GM19351 (cell line): ENCODE results near the gene TMEM125.

Experiments used
- ATAC-seq: cut with Tn5 transposase; IDR thresholded peaks from one replicate; pipeline ENCODE4 v1.9.1; 2021; ENCODE audit warnings: mild to moderate bottlenecking, moderate library complexity; ENCODE audit not compliant: unreplicated experiment

TMEM125 gene

DNA sequence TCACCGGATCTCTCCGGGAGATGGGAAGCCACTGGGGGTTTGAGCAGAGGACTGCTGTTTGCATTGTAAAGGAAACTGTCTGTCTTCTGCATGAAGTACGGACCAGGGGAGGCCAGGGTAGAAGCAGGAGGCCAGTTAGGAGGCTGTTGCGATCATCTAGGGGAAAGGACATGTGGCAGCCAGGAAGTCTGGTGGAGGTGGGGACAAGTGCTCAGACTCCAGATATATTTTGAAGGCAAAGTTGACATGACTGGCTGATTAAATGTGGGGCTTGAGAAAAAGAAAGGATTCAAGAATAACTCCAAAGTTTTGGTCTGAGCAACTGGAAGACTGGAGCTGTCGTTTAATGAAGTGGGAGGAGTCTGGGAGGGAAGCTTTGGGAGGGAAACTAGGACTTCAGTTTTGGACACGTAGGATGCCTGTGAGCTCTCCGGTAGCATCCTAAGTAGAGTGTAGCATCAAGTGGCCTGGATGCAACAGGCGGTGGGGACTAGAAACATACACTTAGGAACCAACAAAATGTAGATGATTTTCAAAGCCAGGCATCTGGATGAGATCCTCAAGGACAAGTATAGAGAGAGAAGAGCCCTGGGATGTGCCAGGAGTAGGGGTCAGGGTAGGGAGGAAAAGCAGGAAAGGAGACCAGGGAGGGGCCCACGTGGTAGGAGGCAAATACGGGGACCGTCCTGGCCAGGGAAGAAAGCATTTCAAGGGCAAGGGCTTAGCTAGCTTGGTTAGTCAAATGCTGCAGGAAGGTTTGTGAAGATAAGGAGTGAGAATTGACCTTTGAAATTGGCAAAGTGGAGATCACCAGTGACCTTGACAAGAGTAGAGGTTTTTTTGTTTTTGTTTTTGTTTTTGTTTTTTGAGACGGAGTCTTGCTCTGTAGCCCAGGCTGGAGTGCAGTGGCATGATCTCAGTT, 19.3 kb downstream of the TMEM125 start:
- ATAC-seq = no peak

DNA sequence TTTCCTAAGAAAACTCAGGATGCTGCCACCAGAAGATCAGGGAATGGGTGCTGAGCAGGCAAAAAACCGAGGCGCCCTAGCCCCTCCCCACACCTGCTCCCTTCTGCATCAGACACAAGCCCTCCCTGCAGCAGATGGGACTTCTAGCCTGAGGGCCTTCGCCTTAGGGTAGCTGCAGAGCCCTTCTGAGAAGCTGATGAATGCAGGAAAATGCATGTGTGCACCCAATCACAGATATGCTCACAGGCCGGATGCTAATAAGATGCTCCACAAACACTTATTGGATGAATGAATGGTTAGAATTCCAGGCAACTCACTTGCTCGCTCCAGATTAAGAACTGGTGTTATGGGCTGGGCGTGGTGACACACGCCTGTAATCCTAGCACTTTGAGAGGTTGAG, 22.4 kb downstream of the TMEM125 start:
- no peak for ATAC-seq

DNA sequence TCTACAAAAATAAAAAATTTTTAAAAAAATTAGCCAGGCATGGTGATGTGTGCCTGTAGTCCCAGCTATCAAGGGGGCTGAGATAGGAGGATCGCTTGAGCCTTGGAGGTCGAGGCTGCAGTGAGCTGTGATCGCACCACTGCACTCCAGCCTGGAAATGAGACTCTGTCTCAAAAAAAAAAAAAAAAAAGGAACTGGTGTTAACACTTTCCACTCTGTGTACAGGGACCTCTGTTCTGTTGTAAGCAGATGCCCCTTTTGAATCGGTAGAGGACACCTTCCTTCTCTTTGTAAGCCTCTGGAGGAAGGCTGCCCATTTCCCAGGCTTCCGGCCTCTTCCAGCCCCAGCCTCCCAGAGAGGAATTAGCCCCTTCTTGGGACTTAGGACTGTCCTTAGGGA, 22.9 kb downstream of the TMEM125 start:
- ATAC-seq = no peak

DNA sequence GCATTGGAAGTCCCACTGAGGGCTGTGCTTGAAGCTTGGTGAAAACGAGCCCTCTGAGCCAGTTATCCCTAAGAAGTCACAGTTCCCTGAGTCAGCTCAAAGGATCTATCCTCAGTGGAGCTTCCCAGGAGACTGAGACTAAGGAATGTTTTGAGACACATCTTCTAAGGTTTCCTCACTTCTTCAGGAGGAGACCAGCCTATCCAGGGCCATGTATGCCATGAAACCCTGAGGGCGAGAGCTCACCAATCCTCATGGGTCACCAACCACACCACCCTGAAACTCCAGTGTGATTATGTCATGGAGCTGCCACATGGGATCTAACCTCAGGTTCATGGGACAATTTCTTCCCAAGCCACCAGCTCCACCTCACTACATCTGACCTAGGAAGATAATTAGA, 23.4 kb downstream of the TMEM125 start:
- no peak for ATAC-seq

DNA sequence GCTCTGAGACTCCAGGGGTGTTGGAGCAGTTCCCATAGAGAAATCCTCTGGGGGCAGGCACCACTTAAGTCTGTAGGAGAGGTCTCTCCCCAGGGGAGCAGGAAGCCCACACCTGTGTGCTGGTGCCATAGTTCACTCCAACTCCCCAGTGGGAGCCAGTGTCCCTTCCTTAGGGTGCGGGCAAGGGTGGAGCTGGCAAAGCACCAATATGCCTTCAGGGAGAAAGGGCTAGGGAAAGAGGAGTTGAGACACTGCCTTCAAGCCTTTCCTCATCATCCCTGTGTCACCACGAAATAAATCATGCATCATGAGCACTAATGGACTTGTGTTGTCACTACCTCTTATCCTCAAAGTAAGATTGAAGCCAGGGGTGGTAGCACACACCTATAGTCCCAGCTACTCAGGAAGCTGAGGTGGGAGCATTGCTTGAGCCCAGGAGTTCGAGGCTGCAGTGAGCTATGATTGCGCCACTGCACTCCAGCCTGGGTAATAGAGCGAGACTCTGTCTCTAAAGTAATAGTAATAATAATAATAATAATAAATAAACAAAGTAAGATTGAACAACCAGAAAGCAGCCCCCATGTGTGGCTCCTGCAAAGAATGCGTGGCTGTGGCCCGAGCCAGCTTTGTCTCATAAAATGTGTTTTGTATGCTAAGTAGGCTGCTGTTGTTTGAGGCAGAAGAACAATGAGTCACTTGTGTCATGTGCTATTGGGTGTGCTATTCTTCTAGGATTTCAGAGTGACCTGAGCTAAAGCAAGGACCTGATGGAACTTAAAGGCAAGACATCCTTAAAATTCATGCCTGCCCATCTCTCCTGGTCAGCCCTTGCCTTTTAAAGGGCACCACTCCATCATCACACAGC, 24.3 kb downstream of the TMEM125 start:
- no peak for ATAC-seq

DNA sequence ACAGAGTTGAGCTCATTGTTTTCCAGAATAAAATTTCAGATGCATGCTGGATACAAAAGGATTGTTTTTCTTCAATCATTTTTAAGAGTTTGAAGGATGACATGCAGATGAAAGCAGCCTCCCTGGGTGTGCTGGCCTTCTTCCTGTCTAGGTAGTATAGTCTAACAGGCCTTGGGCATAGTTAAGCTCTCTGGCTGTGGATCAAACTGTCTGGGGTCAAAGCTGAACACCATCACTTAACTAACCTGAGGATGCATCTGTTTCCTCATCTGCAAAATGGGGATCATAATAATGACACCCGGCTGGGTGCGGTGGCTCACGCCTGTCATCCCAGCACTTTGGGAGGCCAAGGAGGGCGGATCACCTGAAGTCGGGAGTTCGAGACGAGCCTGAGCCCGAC, 25.0 kb downstream of the TMEM125 start:
- no peak for ATAC-seq

DNA sequence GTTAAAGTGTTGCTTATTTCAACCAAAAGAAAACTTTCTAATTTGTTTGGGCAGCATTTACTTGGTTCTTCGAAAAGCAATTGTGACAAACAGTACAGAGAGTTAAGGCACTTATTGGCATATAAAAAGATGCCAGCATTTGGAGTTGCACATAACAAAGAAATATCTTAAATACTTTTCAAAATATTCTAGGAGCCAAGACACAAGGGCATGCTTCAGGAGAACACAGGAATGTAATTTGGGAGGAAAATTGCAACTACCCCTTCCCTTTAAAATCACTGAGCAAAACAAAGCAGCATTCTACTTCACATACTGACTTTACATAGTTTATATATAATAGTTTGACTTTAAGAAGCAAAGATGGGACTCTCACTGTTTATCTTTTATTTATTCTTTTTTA, 26.4 kb downstream of the TMEM125 start:
- no peak for ATAC-seq

- no peak for ATAC-seq
Observed at GRCh38 chr1:43298055-43298454, 28.3 kb downstream of the TMEM125 start.

- no peak for ATAC-seq
Observed at GRCh38 chr1:43299101-43299500, 29.3 kb downstream of the TMEM125 start.

- no peak for ATAC-seq
Observed at GRCh38 chr1:43300378-43301094, 30.8 kb downstream of the TMEM125 start, which contains the start of gene TIE1. Gene TIE1, plus strand, starts transcription at chr1:43300982. Its CDS starts 90 bp downstream, at chr1:43301072.

- no peak for ATAC-seq
Observed at GRCh38 chr1:43302201-43302600, 32.4 kb downstream of the TMEM125 start.

GRCh38 chr1:43302721-43303470, 33.1 kb downstream of the TMEM125 start:
- no peak for ATAC-seq

GRCh38 chr1:43303471-43304313, 33.9 kb downstream of the TMEM125 start:
- ATAC-seq = no peak

DNA sequence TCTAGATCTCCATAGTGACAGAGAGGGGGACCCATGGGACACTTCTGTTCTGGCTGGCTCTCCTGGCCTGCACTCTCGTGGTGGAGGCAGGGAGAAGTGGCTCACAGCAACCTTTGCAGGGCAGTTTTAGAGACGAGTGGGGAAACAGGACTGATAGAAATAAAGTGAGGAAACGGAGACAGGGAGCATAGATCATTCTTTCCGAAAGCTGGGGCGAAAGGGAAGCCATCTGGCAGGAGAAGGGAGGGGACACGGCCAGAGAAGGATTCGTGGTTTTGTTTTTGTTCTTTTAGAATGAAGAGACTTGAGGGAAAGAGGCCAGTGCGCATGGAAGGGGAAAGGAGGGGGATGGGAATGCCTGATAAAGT, 34.5 kb downstream of the TMEM125 start:
- no peak for ATAC-seq

- ATAC-seq = no peak
Observed at GRCh38 chr1:43304771-43305300, 35.1 kb downstream of the TMEM125 start.

GRCh38 chr1:43305461-43305860, 35.7 kb downstream of the TMEM125 start:
- ATAC-seq = no peak

GRCh38 chr1:43305926-43306687, 36.3 kb downstream of the TMEM125 start:
- no peak for ATAC-seq

DNA sequence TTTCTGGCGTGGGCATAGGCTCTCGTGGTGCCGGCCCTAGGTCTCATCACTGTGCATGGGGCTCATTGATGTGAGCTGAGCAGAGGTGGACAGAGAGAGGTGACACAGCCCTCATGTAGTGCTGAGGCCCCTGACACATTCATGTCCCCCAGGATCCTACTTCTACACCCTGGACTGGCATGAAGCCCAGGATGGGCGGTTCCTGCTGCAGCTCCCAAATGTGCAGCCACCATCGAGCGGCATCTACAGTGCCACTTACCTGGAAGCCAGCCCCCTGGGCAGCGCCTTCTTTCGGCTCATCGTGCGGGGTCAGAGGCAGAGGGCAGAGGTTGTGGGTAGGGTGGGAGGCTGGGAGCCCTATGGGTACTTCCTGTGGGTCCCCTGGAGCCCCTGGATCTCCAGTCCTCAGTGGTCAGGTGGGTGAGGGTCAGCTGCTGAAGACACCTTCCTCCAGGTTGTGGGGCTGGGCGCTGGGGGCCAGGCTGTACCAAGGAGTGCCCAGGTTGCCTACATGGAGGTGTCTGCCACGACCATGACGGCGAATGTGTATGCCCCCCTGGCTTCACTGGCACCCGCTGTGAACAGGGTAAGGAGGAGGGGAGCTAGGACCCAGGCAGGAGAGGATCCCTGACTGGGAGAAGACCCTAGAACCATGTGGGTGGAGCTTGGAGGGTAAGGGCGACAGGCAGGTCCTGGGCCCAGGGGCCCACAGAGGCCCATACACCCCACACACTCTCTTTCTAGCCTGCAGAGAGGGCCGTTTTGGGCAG, 37.1 kb downstream of the TMEM125 start:
- ATAC-seq = no peak
